ENCODE data around the gene GSDMA.

DNA sequence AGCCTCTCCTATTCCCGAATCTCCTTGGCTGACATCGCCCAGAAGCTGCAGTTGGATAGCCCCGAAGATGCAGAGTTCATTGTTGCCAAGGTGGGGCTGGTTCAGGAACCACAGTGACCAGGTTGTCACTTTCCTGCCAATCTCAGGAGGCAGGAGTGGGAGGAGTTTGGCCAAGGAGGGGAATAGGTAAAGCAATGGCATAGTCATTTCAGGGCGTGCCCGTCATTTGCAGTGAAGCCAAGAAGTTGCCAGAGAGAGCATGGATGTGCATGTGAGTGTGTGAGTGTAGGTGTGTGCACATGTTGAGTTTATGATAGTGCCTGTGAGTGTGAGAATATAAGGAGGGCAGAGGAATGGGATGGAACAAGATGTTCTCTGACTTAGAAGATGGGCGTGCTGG, 32.6 kb downstream of the GSDMA start:
- no peak for TF ChIP-seq SUZ12 (IDR thresholded peaks at IDR 0.05)
- no peak for TF ChIP-seq FOXM1 (IDR thresholded peaks at IDR 0.05; ENCODE audit: borderline replicate concordance)
- TF ChIP-seq NFRKB (IDR thresholded peaks at IDR 0.05) = no peak
- TF ChIP-seq HDGF (IDR thresholded peaks at IDR 0.05; ENCODE audit: borderline replicate concordance) = no peak
- TF ChIP-seq CTBP1 (IDR thresholded peaks at IDR 0.05; ENCODE audit: borderline replicate concordance) = no peak
- TF ChIP-seq TARDBP (IDR thresholded peaks at IDR 0.05) = no peak
- TF ChIP-seq ELF4 (IDR thresholded peaks at IDR 0.05) = no peak
- no peak for TF ChIP-seq ARNT (IDR thresholded peaks at IDR 0.05)
- no peak for TF ChIP-seq SP1 (IDR thresholded peaks at IDR 0.05)
- no peak for TF ChIP-seq ZNF384 (IDR thresholded peaks at IDR 0.05)
